Tibial artery (tissue), 4 donors: ENCODE results near the gene FABP6.

Experiments used
- DNase-seq, 2 donors: peaks; one replicate each; pipeline ENCODE4 v3.0.0-alpha.2; 2019
- H3K27ac ChIP-seq, 2 donors: fragments of 200-600 bp; sonication (generic) in 1 of 2; 1 replicate in 1 of 2; 2 replicates in 1 of 2; pipeline ENCODE4 v1.5.1; 2018 to 2019; ENCODE audit warnings: mild to moderate bottlenecking in 1 of 2
- H3K27me3 ChIP-seq, 2 donors: fragments of 200-600 bp; sonication (generic) in 1 of 2; one replicate each; pipeline versions ENCODE4 v1.5.1 to v1.6.0; 2016 to 2019
- H3K36me3 ChIP-seq, 3 donors: fragments of 200-600 bp; sonication (generic) in 2 of 3; one replicate each; pipeline ENCODE4 v1.5.1; 2016 to 2019; ENCODE audit warnings: mild to moderate bottlenecking in 2 of 3
- H3K4me1 ChIP-seq, 4 donors: fragments of 200-600 bp; sonication (generic) in 2 of 4; 1 replicate in 3 of 4; 2 replicates in 1 of 4; pipeline ENCODE4 v1.5.1; 2016 to 2019
- H3K4me3 ChIP-seq, 2 donors: fragments of 200-600 bp; sonication (generic) in 1 of 2; 1 replicate in 1 of 2; 2 replicates in 1 of 2; pipeline ENCODE4 v1.5.1; 2018 to 2019; ENCODE audit warnings: mild to moderate bottlenecking in 2 of 2
- H3K9me3 ChIP-seq, 3 donors: fragments of 200-600 bp; sonication (generic) in 1 of 3; one replicate each; pipeline ENCODE4 v1.5.1; 2016 to 2019
- intact Hi-C: fragments of 100-400 bp; cut with DNase I; formaldehyde crosslinking; loops from one replicate; pipeline ENCODE4 v1.15.0; 2023; ENCODE audit warnings: low total_unique reads
- TF ChIP-seq, protein P1 (sequence below), 2 experiments: fragments of 200-600 bp in 1 of 2; fragments of 450-650 bp in 1 of 2; IDR thresholded peaks; one replicate each; pipeline ENCODE4 v1.5.1; 2017 to 2019; ENCODE audit warnings: antibody characterized with exemption in 2 of 2, mild to moderate bottlenecking in 1 of 2, moderate library complexity in 1 of 2

FABP6 gene, protein sequence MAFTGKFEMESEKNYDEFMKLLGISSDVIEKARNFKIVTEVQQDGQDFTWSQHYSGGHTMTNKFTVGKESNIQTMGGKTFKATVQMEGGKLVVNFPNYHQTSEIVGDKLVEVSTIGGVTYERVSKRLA

DNA sequence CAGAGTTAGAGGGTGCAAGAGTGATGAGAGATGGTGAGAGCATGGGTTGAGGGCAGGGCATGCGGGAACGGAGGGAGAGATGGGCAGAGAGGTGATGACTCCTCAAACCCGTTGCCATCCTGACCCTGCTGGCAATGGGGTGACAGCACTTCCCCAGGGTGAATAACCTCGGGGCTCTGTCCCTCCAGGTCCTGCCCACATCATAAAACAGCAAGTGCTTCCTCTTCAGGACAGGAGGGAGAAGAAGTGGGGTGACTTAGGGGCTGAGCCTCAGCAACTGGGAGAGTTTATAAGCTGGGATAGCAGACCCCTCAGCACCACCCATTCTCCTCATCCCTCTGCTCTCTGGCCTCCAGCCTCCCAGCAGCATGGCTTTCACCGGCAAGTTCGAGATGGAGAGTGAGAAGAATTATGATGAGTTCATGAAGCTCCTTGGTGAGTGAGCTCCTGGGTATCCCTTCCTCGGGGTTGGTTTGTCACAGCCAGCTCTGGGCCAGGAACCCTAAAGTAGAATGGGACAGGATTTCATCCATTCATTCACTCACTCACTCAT lies at the start of gene FABP6:
TSS of gene FABP6 (plus strand) at position 317 of the 553 bp plus-strand sequence. CDS start at position 369, 52 bp downstream.
- H3K4me3 ChIP-seq: no peak within 1 kb of the TSS

DNA sequence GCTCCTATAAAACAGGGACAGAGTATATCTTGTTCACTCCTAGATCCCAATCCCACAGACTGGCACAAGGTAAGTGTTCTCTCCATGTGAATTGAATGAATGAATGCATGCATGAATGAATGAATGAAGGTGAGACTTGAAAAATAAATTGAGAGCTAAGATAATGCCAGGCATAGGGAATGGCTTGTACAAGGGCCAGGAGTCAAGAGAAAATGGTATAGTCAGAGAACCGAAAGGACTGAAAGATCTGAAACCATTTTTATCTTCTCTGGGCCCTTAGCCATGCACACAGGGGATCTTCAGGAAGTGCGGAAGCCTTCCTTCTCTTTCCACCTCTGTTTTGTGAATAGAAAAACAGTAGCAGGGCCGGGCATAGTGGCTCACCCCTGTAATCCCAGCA lies 48.4 kb upstream of the FABP6 start:
- no peak overlapping the region for H3K4me3 ChIP-seq
- no peaks in the 10 kb centered on the region for H3K9me3 ChIP-seq
- H3K36me3 ChIP-seq: no peaks in the 10 kb centered on the region
- peaks cover 0 to 7% (median 0%) of the 10 kb centered on the region in 4 donors for H3K4me1 ChIP-seq
- no peak overlapping the region for H3K27ac ChIP-seq
- H3K27me3 ChIP-seq: no peaks in the 10 kb centered on the region
- no peak for DNase-seq
- intact Hi-C loops: no loop called here
- TF ChIP-seq, protein P1, sequence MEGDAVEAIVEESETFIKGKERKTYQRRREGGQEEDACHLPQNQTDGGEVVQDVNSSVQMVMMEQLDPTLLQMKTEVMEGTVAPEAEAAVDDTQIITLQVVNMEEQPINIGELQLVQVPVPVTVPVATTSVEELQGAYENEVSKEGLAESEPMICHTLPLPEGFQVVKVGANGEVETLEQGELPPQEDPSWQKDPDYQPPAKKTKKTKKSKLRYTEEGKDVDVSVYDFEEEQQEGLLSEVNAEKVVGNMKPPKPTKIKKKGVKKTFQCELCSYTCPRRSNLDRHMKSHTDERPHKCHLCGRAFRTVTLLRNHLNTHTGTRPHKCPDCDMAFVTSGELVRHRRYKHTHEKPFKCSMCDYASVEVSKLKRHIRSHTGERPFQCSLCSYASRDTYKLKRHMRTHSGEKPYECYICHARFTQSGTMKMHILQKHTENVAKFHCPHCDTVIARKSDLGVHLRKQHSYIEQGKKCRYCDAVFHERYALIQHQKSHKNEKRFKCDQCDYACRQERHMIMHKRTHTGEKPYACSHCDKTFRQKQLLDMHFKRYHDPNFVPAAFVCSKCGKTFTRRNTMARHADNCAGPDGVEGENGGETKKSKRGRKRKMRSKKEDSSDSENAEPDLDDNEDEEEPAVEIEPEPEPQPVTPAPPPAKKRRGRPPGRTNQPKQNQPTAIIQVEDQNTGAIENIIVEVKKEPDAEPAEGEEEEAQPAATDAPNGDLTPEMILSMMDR (IDR thresholded peaks at IDR 0.05): no peak

More for the DNA sequence above, at the start of gene FABP6:
- H3K4me1 ChIP-seq: no peaks in the 10 kb centered on the region
- intact Hi-C loops: no loop called here
- H3K36me3 ChIP-seq: no peaks in the 10 kb centered on the region
- TF ChIP-seq, protein P1 (IDR thresholded peaks at IDR 0.05): no peak
- H3K27me3 ChIP-seq: no peaks in the 10 kb centered on the region
- H3K9me3 ChIP-seq: no peaks in the 10 kb centered on the region
- DNase-seq: no peak
- H3K27ac ChIP-seq: no peak within 1 kb of the TSS

DNA sequence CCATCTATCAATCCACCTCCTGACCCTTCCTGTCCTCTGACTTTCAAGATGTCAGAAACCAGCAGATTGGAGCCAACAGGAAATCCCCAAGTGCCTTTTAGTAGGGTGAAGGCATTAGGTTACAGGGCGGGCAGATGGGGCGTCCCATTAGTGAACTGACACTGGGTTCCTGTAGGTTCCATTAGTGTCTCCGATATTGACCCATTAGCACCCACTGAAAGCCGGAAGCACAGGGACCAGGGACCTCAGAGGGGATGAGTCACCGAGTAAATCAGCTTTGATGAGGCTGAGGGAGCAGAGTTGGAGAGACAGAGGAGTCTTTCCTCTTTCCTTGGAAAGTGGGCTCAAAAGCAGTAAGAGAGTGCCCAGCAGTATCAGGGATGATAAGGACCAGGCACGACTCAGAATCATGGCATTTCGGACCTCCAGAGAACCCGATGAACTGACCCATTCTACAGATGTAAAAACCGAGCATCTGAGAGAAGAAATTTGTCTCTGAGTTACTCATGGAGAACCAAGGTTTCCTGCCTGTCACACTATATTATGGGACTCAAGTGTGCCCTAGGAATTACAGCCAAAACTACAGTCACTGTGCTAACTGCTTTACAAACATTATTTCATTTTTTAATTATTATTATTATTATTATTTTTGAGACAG lies 47.2 kb upstream of the FABP6 start:
- no peak for DNase-seq
- Histone ChIP-seq H3K27me3 (no peaks in the 10 kb centered on the region), H3K4me3 (no peak overlapping the region), H3K36me3 (no peaks in the 10 kb centered on the region), H3K27ac (no peak overlapping the region), H3K4me1 (peaks cover 0 to 4% (median 0%) of the 10 kb centered on the region in 4 donors), H3K9me3 (no peaks in the 10 kb centered on the region)
- intact Hi-C loops: no loop called here
- TF ChIP-seq, protein P1 (IDR thresholded peaks at IDR 0.05): no peak

DNA sequence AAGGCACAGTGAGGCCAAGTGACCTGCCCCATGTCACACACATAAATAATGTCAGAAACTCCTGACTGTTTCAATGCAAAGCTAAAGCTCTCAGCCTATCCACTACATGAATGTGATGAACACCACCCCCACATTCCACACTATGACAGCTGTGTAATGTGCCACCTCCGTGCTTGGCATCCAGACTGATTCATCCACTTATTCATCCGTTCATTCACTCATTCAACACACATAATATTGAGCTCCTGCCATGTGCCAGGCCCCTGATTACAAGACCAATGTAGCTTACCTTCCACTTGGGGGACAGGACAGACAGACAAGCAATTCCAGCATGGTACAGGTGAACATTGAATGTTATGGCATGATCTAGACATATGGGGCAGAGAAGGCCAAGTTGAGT lies 46.2 kb upstream of the FABP6 start:
- Histone ChIP-seq H3K27ac (no peak overlapping the region), H3K4me1 (peaks cover 0 to 7% (median 0%) of the 10 kb centered on the region in 4 donors), H3K4me3 (no peak overlapping the region), H3K9me3 (no peaks in the 10 kb centered on the region), H3K36me3 (no peaks in the 10 kb centered on the region), H3K27me3 (no peaks in the 10 kb centered on the region)
- TF ChIP-seq, protein P1 (IDR thresholded peaks at IDR 0.05): no peak
- intact Hi-C loops: no loop called here
- no peak for DNase-seq

DNA sequence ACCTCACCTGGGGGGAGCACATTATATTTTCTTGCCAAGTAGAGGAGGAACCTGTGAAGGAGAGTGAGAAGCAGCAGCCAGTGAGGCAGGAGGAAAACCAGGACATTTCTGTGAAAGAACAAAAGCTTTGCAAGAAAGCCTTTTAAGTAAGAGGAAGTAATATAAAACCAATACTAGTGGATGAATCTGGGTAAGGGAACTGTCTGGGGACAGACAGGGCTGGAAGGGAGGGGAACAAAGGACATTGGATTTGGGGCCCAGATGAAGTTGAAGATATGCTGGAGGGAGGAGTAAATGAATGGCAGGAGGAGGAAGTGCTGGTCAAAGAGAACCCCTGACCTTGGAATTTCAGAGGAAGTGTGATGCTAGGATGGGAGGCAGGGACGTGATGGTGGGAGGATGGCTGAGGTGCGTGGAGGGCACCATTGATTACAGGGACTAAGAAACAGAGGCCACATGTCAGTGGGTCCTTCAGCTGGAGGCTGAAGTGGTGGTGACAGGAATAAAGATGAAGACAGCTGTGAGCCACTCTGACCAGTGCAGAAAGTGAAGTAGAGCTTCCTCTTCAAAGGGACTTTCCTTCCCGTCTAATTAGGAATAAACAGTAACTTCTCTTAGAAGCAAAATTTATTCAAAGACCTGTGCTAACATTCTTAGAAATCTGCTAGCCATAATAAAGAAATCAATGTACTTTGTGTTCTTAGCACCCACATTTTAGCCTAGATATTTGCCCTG lies 43.5 kb upstream of the FABP6 start:
- TF ChIP-seq, protein P1 (IDR thresholded peaks at IDR 0.05): no peak
- DNase-seq: no peak
- Histone ChIP-seq H3K27ac (no peak overlapping the region), H3K27me3 (no peaks in the 10 kb centered on the region), H3K36me3 (no peaks in the 10 kb centered on the region), H3K4me1 (peaks cover 0 to 12% (median 6%) of the 10 kb centered on the region in 4 donors), H3K9me3 (no peaks in the 10 kb centered on the region), H3K4me3 (no peak overlapping the region)
- intact Hi-C loops: no loop called here
